ENCODE results near the gene RBM20.

Gene RBM20

GRCh38 chr10:110751850-110752249 lies 107.7 kb downstream of the RBM20 start:
- TF ChIP-seq CTCF (IDR thresholded peaks at IDR 0.05; ENCODE audit: insufficient read depth, missing control alignments), result no peak
- no peak for DNase-seq (ENCODE audit: insufficient read length, low spot score)
- no peak for FAIRE-seq

GRCh38 chr10:110753462-110753861 lies 109.3 kb downstream of the RBM20 start:
- DNase-seq (ENCODE audit: insufficient read length, low spot score), result no peak
- no peak for TF ChIP-seq CTCF (IDR thresholded peaks at IDR 0.05; ENCODE audit: insufficient read depth, missing control alignments)
- no peak for FAIRE-seq

GRCh38 chr10:110754375-110755105 lies 110.4 kb downstream of the RBM20 start:
- FAIRE-seq (no peak), DNase-seq (ENCODE audit: insufficient read length, low spot score) (no peak)
- TF ChIP-seq CTCF (IDR thresholded peaks at IDR 0.05; ENCODE audit: insufficient read depth, missing control alignments), result no peak

- TF ChIP-seq CTCF (IDR thresholded peaks at IDR 0.05; ENCODE audit: insufficient read depth, missing control alignments), result no peak
- DNase-seq (ENCODE audit: insufficient read length, low spot score) (no peak), FAIRE-seq (no peak)
These were observed 111.6 kb downstream of the RBM20 start for GRCh38 chr10:110755781-110756180.

- DNase-seq (ENCODE audit: insufficient read length, low spot score) (no peak), FAIRE-seq (no peak)
- TF ChIP-seq CTCF (IDR thresholded peaks at IDR 0.05; ENCODE audit: insufficient read depth, missing control alignments), result no peak
These were observed 112.7 kb downstream of the RBM20 start for GRCh38 chr10:110756876-110757275.

- DNase-seq (ENCODE audit: insufficient read length, low spot score) (no peak), FAIRE-seq (no peak)
- no peak for TF ChIP-seq CTCF (IDR thresholded peaks at IDR 0.05; ENCODE audit: insufficient read depth, missing control alignments)
These were observed 113.5 kb downstream of the RBM20 start for GRCh38 chr10:110757586-110757985.

- no peak for FAIRE-seq
- TF ChIP-seq CTCF (IDR thresholded peaks at IDR 0.05; ENCODE audit: insufficient read depth, missing control alignments), result no peak
- no peak for DNase-seq (ENCODE audit: insufficient read length, low spot score)
These were observed 114.1 kb downstream of the RBM20 start for GRCh38 chr10:110758128-110758765.

All from D721Med (cell line).